ENCODE measurements around the gene CCDC9B. TPM values are rescaled to one million over a fixed set of nuclear protein-coding genes. Genes with fewer than 3 reads are reported as not detected.

The CCDC9B gene
- total and polyA plus RNA-seq, 7 donors = 14.5 to 161 (median 87.0) TPM

GRCh38 chr15:40339621-40339945 lies 1.2 kb downstream of the CCDC9B start:
- peak in 3 of 4 donors; percentile 2 to 11 (median 5) for ATAC-seq
- TF ChIP-seq, protein P1, sequence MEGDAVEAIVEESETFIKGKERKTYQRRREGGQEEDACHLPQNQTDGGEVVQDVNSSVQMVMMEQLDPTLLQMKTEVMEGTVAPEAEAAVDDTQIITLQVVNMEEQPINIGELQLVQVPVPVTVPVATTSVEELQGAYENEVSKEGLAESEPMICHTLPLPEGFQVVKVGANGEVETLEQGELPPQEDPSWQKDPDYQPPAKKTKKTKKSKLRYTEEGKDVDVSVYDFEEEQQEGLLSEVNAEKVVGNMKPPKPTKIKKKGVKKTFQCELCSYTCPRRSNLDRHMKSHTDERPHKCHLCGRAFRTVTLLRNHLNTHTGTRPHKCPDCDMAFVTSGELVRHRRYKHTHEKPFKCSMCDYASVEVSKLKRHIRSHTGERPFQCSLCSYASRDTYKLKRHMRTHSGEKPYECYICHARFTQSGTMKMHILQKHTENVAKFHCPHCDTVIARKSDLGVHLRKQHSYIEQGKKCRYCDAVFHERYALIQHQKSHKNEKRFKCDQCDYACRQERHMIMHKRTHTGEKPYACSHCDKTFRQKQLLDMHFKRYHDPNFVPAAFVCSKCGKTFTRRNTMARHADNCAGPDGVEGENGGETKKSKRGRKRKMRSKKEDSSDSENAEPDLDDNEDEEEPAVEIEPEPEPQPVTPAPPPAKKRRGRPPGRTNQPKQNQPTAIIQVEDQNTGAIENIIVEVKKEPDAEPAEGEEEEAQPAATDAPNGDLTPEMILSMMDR (IDR thresholded peaks at IDR 0.05) = peak; percentile 19
- WGBS, 3 donors = 52 to 73% (median 54%) methylated on average over 6 to 7 of the region's 7 CpGs
- intact Hi-C loops (cut with DNase I) = loop anchor here in 1 of 2 donors (1.0 kb wide), 1 partner anchor 82 kb away; no protein-coding TSS in a partner anchor
- no peak for DNase-seq
- peak overlapping the region; percentile 93 for H3K27ac ChIP-seq
- H3K4me1 ChIP-seq = peaks cover 70% of the 10 kb centered on the region
- H3K27me3 ChIP-seq (ENCODE audit: insufficient read depth in 3 of 3, low read length in 2 of 3) = no peaks in the 10 kb centered on the region
- H3K9me3 ChIP-seq = no peaks in the 10 kb centered on the region
- H3K4me3 ChIP-seq = peak overlapping the region; percentile 66
- peaks cover 0 to 28% of the 10 kb centered on the region in 2 donors for H3K36me3 ChIP-seq (ENCODE audit: insufficient read depth in 1 of 2, low read depth in 1 of 2)

DNA sequence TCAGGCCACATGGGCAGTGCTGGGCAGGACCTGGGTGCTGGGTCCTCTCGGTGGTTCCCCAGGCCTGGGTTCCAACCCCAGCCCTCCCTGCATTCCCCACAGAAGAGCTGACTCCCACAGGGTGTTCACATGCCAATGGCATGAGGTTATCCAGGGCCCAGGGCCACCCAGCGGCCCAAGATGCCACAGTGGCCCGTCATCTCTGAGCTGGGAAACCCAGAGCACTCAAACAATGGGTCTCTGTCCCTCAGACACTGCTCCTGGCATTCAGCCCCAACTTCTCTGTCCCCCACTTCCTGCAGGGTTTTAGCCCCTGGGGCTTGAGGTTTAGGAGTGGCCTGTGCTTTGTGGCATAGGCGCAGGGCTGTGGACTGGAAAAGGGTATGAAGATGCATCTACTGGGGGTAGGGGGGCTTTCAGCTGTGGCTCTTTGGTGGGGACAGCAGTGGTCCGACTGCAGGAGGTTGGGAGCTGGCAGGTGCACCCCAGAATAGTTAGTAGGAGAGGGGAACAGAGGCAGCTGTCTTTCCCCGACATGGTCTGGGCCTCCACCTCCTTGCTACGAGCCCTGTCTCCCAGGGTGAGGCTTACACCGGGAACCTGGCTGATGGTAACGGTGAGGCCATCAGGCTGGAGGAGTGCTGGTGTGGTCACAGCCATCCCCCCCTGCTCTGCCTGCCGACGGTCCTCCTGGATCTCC lies 1.7 kb downstream of the CCDC9B start:
- Histone ChIP-seq H3K4me3 (peak overlapping the region; percentile 66), H3K9me3 (no peaks in the 10 kb centered on the region), H3K4me1 (peaks cover 73% of the 10 kb centered on the region), H3K27ac (peak overlapping the region; percentile 93), H3K27me3 (ENCODE audit: insufficient read depth in 3 of 3, low read length in 2 of 3) (no peaks in the 10 kb centered on the region), H3K36me3 (ENCODE audit: insufficient read depth in 1 of 2, low read depth in 1 of 2) (peaks cover 0 to 29% of the 10 kb centered on the region in 2 donors)
- intact Hi-C loops (cut with DNase I) = loop anchor here in 1 of 2 donors (1.0 kb wide), 2 partner anchors 71 to 82 kb away; no protein-coding TSS in a partner anchor
- DNase-seq (peak; percentile 65 to 82), ATAC-seq (peak; percentile 66 to 69 (median 67))
- WGBS, 3 donors = 30 to 34% (median 31%) methylated on average over 10 to 11 of the region's 11 CpGs
- TF ChIP-seq, protein P1 (IDR thresholded peaks at IDR 0.05) = no peak

GRCh38 chr15:40338041-40338657 lies 2.6 kb downstream of the CCDC9B start:
- intact Hi-C loops (cut with DNase I) = loop anchor here in 1 of 2 donors (1.0 kb wide), 1 partner anchor 72 kb away; no protein-coding TSS in a partner anchor
- peak; percentile 70 to 82 for DNase-seq
- peak in 1 of 4 donors; percentile 25 for ATAC-seq
- H3K9me3 ChIP-seq = no peaks in the 10 kb centered on the region
- no peaks in the 10 kb centered on the region for H3K27me3 ChIP-seq (ENCODE audit: insufficient read depth in 3 of 3, low read length in 2 of 3)
- WGBS, 3 donors = 32 to 56% (median 36%) methylated on average over 11 of the region's 11 CpGs
- H3K4me1 ChIP-seq = peaks cover 81% of the 10 kb centered on the region
- peaks cover 0 to 29% of the 10 kb centered on the region in 2 donors for H3K36me3 ChIP-seq (ENCODE audit: insufficient read depth in 1 of 2, low read depth in 1 of 2)
- peak overlapping the region; percentile 93 for H3K27ac ChIP-seq
- peak overlapping the region; percentile 66 for H3K4me3 ChIP-seq
- TF ChIP-seq, protein P1 (IDR thresholded peaks at IDR 0.05) = peak; percentile 50

GRCh38 chr15:40337597-40337996 lies 3.1 kb downstream of the CCDC9B start:
- Histone ChIP-seq H3K27me3 (ENCODE audit: insufficient read depth in 3 of 3, low read length in 2 of 3) (no peaks in the 10 kb centered on the region), H3K4me1 (peaks cover 82% of the 10 kb centered on the region), H3K4me3 (peak overlapping the region; percentile 66), H3K36me3 (ENCODE audit: insufficient read depth in 1 of 2, low read depth in 1 of 2) (peaks cover 0 to 29% of the 10 kb centered on the region in 2 donors), H3K9me3 (no peaks in the 10 kb centered on the region), H3K27ac (peak overlapping the region; percentile 93)
- intact Hi-C loops (cut with DNase I) = no loop called here
- WGBS, 3 donors = 51 to 65% (median 53%) methylated on average over 19 of the region's 19 CpGs
- ATAC-seq (no peak), DNase-seq (peak in 1 of 2 donors; percentile 57)
- TF ChIP-seq, protein P1 (IDR thresholded peaks at IDR 0.05) = no peak
